ENCODE measurements around the gene LGALS3BP.
"Not testable (repeated sequence)": the region's sequence is repeated elsewhere in the genome, so short reads cannot be mapped to it uniquely, and the experiment has no call there.

Gene LGALS3BP

GRCh38 chr17:78979780-78980623 lies at the start of gene LGALS3BP:
TSS of gene LGALS3BP (minus strand) at chr17:78979923. CDS start at chr17:78977191, 2,732 bp downstream.
- peak in 1 of 2 donors; percentile 13 for DNase-seq

- DNase-seq: no peak
These were observed 49.0 kb upstream of the LGALS3BP start for GRCh38 chr17:79028496-79029326.

- no peak for DNase-seq
These were observed 48.3 kb upstream of the LGALS3BP start for GRCh38 chr17:79027925-79028491.

GRCh38 chr17:79027274-79027924 lies 47.7 kb upstream of the LGALS3BP start:
- no peak for DNase-seq

GRCh38 chr17:79026376-79027273 lies 46.9 kb upstream of the LGALS3BP start:
- DNase-seq: no peak

- DNase-seq: no peak
These were observed 45.4 kb upstream of the LGALS3BP start for GRCh38 chr17:79024901-79025737.

- DNase-seq: peak in 1 of 2 donors; percentile 25
These were observed 44.4 kb upstream of the LGALS3BP start, which contains the start of gene C1QTNF1 for GRCh38 chr17:79023886-79024771. TSS of gene C1QTNF1 (plus strand) at chr17:79024169. CDS start at chr17:79043969, 19,800 bp downstream.

- no peak for DNase-seq
These were observed 43.5 kb upstream of the LGALS3BP start for GRCh38 chr17:79023180-79023705.

- DNase-seq: no peak
These were observed 42.8 kb upstream of the LGALS3BP start for GRCh38 chr17:79022507-79022991.

- not testable (repeated sequence) for DNase-seq
These were observed 42.2 kb upstream of the LGALS3BP start for GRCh38 chr17:79021929-79022328.

GRCh38 chr17:79020631-79021301 lies 41.0 kb upstream of the LGALS3BP start:
- DNase-seq: no peak

- no peak for DNase-seq
These were observed 40.2 kb upstream of the LGALS3BP start for GRCh38 chr17:79019632-79020584.

GRCh38 chr17:79019261-79019631 lies 39.5 kb upstream of the LGALS3BP start:
- DNase-seq: no peak

GRCh38 chr17:79018370-79018695 lies 38.6 kb upstream of the LGALS3BP start:
- no peak for DNase-seq

- no peak for DNase-seq
These were observed 38.0 kb upstream of the LGALS3BP start for GRCh38 chr17:79017546-79018369.

- DNase-seq: no peak
These were observed 34.5 kb upstream of the LGALS3BP start for GRCh38 chr17:79014158-79014758.
